H1 (cell line): ENCODE results near the gene CTRL. TPM values are rescaled to one million over a fixed set of nuclear protein-coding genes. Genes with fewer than 3 reads are reported as not detected.

Source experiments
- CTCF ChIA-PET: fragments of 300-600 bp; sonication (Branson Sonifier 250); formaldehyde crosslinking; loops from one replicate; lab custom pipeline; 2021; ENCODE audit not compliant: partially characterized antibody; lab: Charles Lee
- POLR2A ChIA-PET: fragments of 300-600 bp; sonication (Branson Sonifier 250); formaldehyde crosslinking; loops from one replicate; lab custom pipeline; 2021; ENCODE audit warnings: inconsistent platforms; ENCODE audit not compliant: partially characterized antibody; lab: Charles Lee
- DNase-seq, 2 experiments: peaks; one replicate each; pipeline versions ENCODE4 v3.0.0 to v3.0.0-alpha.2; 2010 to 2022; ENCODE audit warnings: low spot score in 2 of 2, low read depth in 1 of 2, mixed read lengths in 1 of 2
- FAIRE-seq: peaks from 2 replicates; lab custom pipeline; 2011; peaks lifted over from hg19 to GRCh38; lab: Jason Lieb, UNC
- H2AFZ ChIP-seq: 2 replicates; pipeline ENCODE4 v1.8.1; 2012; ENCODE audit warnings: low read length, inconsistent platforms
- H2AK5ac ChIP-seq: 2 replicates; pipeline ENCODE4 v1.6.1; 2013; ENCODE audit warnings: low read depth, low read length
- H2BK120ac ChIP-seq: replicated peaks from 2 replicates; pipeline ENCODE3; 2013; ENCODE audit warnings: low read depth, low read length, inconsistent platforms
- H2BK12ac ChIP-seq: 2 replicates; pipeline ENCODE4 v1.6.1; 2013; ENCODE audit warnings: low read depth, low read length
- H2BK15ac ChIP-seq: 2 replicates; pipeline ENCODE4 v1.6.1; 2013; ENCODE audit warnings: low read length
- H2BK20ac ChIP-seq: 2 replicates; pipeline ENCODE4 v1.6.1; 2013; ENCODE audit warnings: low read length
- H2BK5ac ChIP-seq: 2 replicates; pipeline ENCODE4 v1.6.1; 2013; ENCODE audit warnings: low read depth, low read length
- H3K14ac ChIP-seq: 2 replicates; pipeline ENCODE4 v1.6.1; 2013; ENCODE audit warnings: inconsistent platforms; ENCODE audit not compliant: insufficient read length
- H3K18ac ChIP-seq: 2 replicates; pipeline ENCODE4 v1.6.1; 2013; ENCODE audit warnings: low read length; ENCODE audit errors: extremely low read depth
- H3K23ac ChIP-seq: 2 replicates; pipeline ENCODE4 v1.6.1; 2013; ENCODE audit warnings: inconsistent platforms; ENCODE audit not compliant: insufficient read length
- H3K23me2 ChIP-seq: 2 replicates; pipeline ENCODE4 v1.6.1; 2013; ENCODE audit warnings: low read depth, low read length
- H3K27ac ChIP-seq: 2 replicates; pipeline ENCODE4 v1.6.1; 2011; ENCODE audit warnings: low read depth, low read length, inconsistent platforms
- H3K27me3 ChIP-seq, 4 experiments: replicated peaks in 1 of 4; 1 replicate in 1 of 4; 2 replicates in 3 of 4; pipeline versions ENCODE4 v1.6.1 to v1.8.1; 2011 to 2013; ENCODE audit warnings: low read length in 3 of 4, mild to moderate bottlenecking in 3 of 4, inconsistent platforms in 2 of 4, mixed read lengths in 2 of 4, moderate library complexity in 1 of 4; ENCODE audit not compliant: control insufficient read depth in 3 of 4, insufficient read depth in 3 of 4; ENCODE audit errors: extremely low read depth in 1 of 4
- H3K36me3 ChIP-seq, 4 experiments: 2 replicates each; pipeline versions ENCODE4 v1.6.1 to v1.8.1; 2011 to 2013; ENCODE audit warnings: mild to moderate bottlenecking in 4 of 4, low read length in 3 of 4, moderate library complexity in 2 of 4, control low read depth in 1 of 4, inconsistent platforms in 1 of 4; ENCODE audit not compliant: insufficient read depth in 4 of 4, control insufficient read depth in 2 of 4
- H3K4ac ChIP-seq: replicated peaks from 2 replicates; pipeline ENCODE3; 2013; ENCODE audit warnings: low read length, low read depth, mixed read lengths, inconsistent platforms; ENCODE audit not compliant: insufficient read length
- H3K4me1 ChIP-seq, 4 experiments: replicated peaks in 1 of 4; 1 replicate in 1 of 4; 2 replicates in 3 of 4; pipeline versions ENCODE4 v1.6.1 to v1.8.1; 2011 to 2013; ENCODE audit warnings: low read length in 3 of 4, inconsistent platforms in 2 of 4, mixed read lengths in 1 of 4; ENCODE audit not compliant: insufficient read depth in 4 of 4, control insufficient read depth in 3 of 4
- H3K4me2 ChIP-seq, 2 experiments: 2 replicates each; pipeline versions ENCODE4 v1.6.1 to v1.8.1; 2011 to 2013; ENCODE audit warnings: low read depth in 2 of 2, low read length in 2 of 2, control low read depth in 1 of 2, inconsistent platforms in 1 of 2, mild to moderate bottlenecking in 1 of 2; ENCODE audit not compliant: insufficient read depth in 1 of 2
- H3K4me3 ChIP-seq, 4 experiments: fragments of 200-600, 300-600 bp in 1 of 4; sonication (generic), shearing (Covaris generic), sonication (Bioruptor Twin) in 1 of 4; 2 replicates each; pipeline versions ENCODE4 v1.5.1 to v1.8.1; 2011 to 2016; ENCODE audit warnings: low read length in 4 of 4, low read depth in 3 of 4, control low read depth in 2 of 4, inconsistent platforms in 2 of 4, mild to moderate bottlenecking in 2 of 4, mixed read lengths in 1 of 4, moderate library complexity in 1 of 4; ENCODE audit not compliant: insufficient read depth in 2 of 4; ENCODE audit errors: extremely low read depth in 1 of 4
- H3K56ac ChIP-seq: replicated peaks from 2 replicates; pipeline ENCODE3; 2013; ENCODE audit warnings: low read depth, mild to moderate bottlenecking, mixed read lengths, low read length, inconsistent platforms; ENCODE audit not compliant: insufficient read length
- H3K79me1 ChIP-seq: 2 replicates; pipeline ENCODE4 v1.6.1; 2013; ENCODE audit warnings: low read depth, low read length, control low read depth
- H3K79me2 ChIP-seq, 2 experiments: 2 replicates each; pipeline versions ENCODE4 v1.6.1 to v1.8.1; 2012 to 2013; ENCODE audit warnings: low read length in 2 of 2, mild to moderate bottlenecking in 2 of 2, inconsistent platforms in 1 of 2; ENCODE audit not compliant: insufficient read depth in 2 of 2, control insufficient read depth in 1 of 2
- H3K9ac ChIP-seq, 4 experiments: replicated peaks in 1 of 4; 1 replicate in 1 of 4; 2 replicates in 3 of 4; pipeline versions ENCODE4 v1.6.1 to v1.8.1; 2011 to 2013; ENCODE audit warnings: low read depth in 3 of 4, low read length in 3 of 4, control low read depth in 2 of 4, mild to moderate bottlenecking in 2 of 4, moderate library complexity in 2 of 4, inconsistent platforms in 1 of 4; ENCODE audit errors: extremely low read depth in 1 of 4
- H3K9me3 ChIP-seq, 2 experiments: 2 replicates each; pipeline versions ENCODE4 v1.6.1 to v1.8.1; 2012 to 2013; ENCODE audit warnings: mild to moderate bottlenecking in 2 of 2, moderate library complexity in 2 of 2, control low read depth in 1 of 2, inconsistent platforms in 1 of 2, low read depth in 1 of 2, low read length in 1 of 2, mixed read lengths in 1 of 2; ENCODE audit not compliant: insufficient read depth in 2 of 2
- H4K20me1 ChIP-seq, 2 experiments: replicated peaks in 1 of 2; 2 replicates each; pipeline versions ENCODE3 to v1.8.1; 2011 to 2013; ENCODE audit warnings: inconsistent platforms in 2 of 2, low read length in 2 of 2, mild to moderate bottlenecking in 1 of 2; ENCODE audit not compliant: insufficient read depth in 2 of 2, control insufficient read depth in 1 of 2
- H4K5ac ChIP-seq: 2 replicates; pipeline ENCODE4 v1.6.1; 2013; ENCODE audit warnings: low read length, low read depth, mixed read lengths, inconsistent platforms; ENCODE audit not compliant: insufficient read length
- H4K8ac ChIP-seq: 2 replicates; pipeline ENCODE4 v1.8.0; 2013; ENCODE audit warnings: mild to moderate bottlenecking, moderate library complexity, low read length, inconsistent platforms; ENCODE audit not compliant: insufficient read depth; ENCODE audit errors: extremely low read depth
- H4K91ac ChIP-seq: replicated peaks from 2 replicates; pipeline ENCODE3; 2013; ENCODE audit warnings: low read length, mixed read lengths, inconsistent platforms; ENCODE audit not compliant: insufficient read length
- BACH1 ChIP-seq: IDR thresholded peaks from 2 replicates; pipeline ENCODE4 v1.6.1; 2012; ENCODE audit warnings: low read length, improper control_type of control experiment
- GTF2F1 ChIP-seq: IDR thresholded peaks from 2 replicates; pipeline ENCODE4 v1.6.1; 2012; ENCODE audit warnings: low read depth, low read length, improper control_type of control experiment, borderline replicate concordance
- SP2 ChIP-seq: IDR thresholded peaks from 2 replicates; pipeline ENCODE4 v1.6.1; 2012; ENCODE audit warnings: mild to moderate bottlenecking, low read length, inconsistent platforms
- TAF1 ChIP-seq: IDR thresholded peaks from 2 replicates; pipeline ENCODE4 v1.6.1; 2011; ENCODE audit warnings: mild to moderate bottlenecking, low read depth, low read length
- TEAD4 ChIP-seq: IDR thresholded peaks from 2 replicates; pipeline ENCODE4 v1.6.1; 2012; ENCODE audit warnings: low read depth, low read length, inconsistent platforms, mixed read lengths
- WGBS, 2 experiments: shearing (Covaris generic) in 1 of 2; methylation state at CpG; one replicate each; pipeline versions ENCODE4 v1.1.6 to v1.1.7; 2013 to 2015; ENCODE audit warnings: low lambda C conversion rate in 2 of 2, mixed read lengths in 2 of 2, inconsistent platforms in 1 of 2, low coverage in 1 of 2, missing lambda C conversion rate in 1 of 2; ENCODE audit not compliant: insufficient replicate concordance in 2 of 2, insufficient coverage in 1 of 2, insufficient read length in 1 of 2; ENCODE audit errors: extremely low coverage in 1 of 2, missing lambda C conversion rate in 1 of 2; 5-methylcytosine and 5-hydroxymethylcytosine counted together
- polyA plus RNA-seq, 7 experiments: library from polyadenylated mRNA; depleted of rRNA in 3 of 7; stranded (reverse) in 5 of 7; unstranded in 2 of 7; fragments of >200 nt in 5 of 7; fragments of 200-250 nt in 2 of 7; gene quantifications; 1 replicate in 5 of 7; 2 replicates in 1 of 7; 4 replicates in 1 of 7; pipeline versions ENCODE4 v1.2.1 to v1.2.3, GENCODE V29; 2011 to 2013; ENCODE audit warnings: missing spikeins in 2 of 7, mixed read lengths in 2 of 7
- total RNA-seq: library from RNA; stranded (reverse); fragmentation: NEBNext Ultra II Directional; extraction: Animal tissue kit (Norgen Biotek cat#: 25700); gene quantifications from 2 replicates; pipeline ENCODE4 v1.2.1, GENCODE V29; 2021

Gene CTRL
- total and polyA plus RNA-seq, 2 of the 8 experiments (the other 6 are each of a cell fraction or from before 2014, with no cell fraction given): 1.7 to 4.2 TPM

DNA sequence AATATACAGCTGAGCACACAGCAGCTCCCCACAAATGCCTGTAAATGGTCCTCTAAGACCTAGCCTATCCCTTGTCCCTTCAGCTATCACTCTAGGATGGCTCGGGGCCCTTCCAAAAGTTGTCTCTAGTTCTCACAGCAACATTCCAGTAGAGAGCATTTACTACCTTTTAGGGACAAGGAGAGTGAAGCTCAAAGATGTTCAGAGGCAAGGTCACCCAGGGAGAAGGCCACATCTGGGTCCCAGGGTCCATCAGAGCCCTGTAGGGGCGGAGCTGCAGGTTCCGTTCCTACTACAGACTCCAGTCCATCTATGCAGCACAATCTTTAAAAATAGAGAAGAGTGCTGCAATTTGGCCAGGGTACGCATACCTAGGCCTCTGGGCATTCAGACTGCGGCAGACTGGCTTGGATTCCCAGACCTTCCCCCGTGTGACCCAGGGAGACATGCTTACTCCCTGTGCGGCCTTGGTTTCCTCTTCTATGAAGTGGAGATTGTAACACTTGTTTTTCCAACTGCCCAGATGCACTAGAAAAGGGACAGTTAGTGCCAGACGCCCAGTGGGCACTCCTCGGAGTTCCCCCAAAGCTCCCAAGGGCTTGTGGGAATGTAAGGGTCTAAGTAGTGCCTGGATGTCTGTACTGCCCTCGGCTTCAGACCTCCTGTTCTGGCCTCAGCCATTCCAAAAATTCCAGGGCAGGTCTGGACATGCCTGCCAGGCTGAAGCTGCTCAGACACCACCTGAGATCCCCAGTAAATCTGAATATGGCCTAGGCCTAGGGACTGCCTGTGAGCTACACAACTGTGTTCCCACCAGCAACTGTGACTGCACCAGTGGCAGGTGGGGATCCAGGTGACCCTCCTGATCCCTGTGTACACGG, 34.2 kb upstream of the CTRL start:
- peak overlapping the region; percentile 90; the same call in 1 of the 2 replicates for H2BK15ac ChIP-seq
- H3K9ac ChIP-seq: peak overlapping the region in 3 of 4 experiments; percentile 12 to 41 (median 14); a peak in 5 of 7 replicates
- DNase-seq (no peak), FAIRE-seq (no peak)
- H3K27ac ChIP-seq: peak overlapping the region; percentile 45; the same call in 1 of the 2 replicates
- peaks cover 0 to 25% of the 10 kb centered on the region in 2 experiments for H4K20me1 ChIP-seq
- H3K18ac ChIP-seq: peak overlapping the region; percentile 75; the same call in 1 of the 2 replicates
- peak overlapping the region; percentile 33 for H4K5ac ChIP-seq
- TF ChIP-seq TEAD4 (0 out of 2 replicates have a peak, but pooled peaks have one; percentile 44), BACH1 (no peak), TAF1 (0 out of 2 replicates have a peak, but pooled peaks have one; percentile 4), GTF2F1 (no peak), SP2 (no peak)
- peaks cover 0 to 4% of the 10 kb centered on the region in 2 experiments; a peak in 2 of 4 replicates for H3K79me2 ChIP-seq
- POLR2A ChIA-PET: interaction anchor here (1.1 to 3.9 kb wide), 10 partner anchors 12 to 271 kb away, joined by 3 to 26 read pairs (median 6); partner anchors contain the start of genes DDX28, DUS2, LCAT and PSMB10
- H4K91ac ChIP-seq: peak overlapping the region; percentile 83
- peak overlapping the region; percentile 75 to 77 for H3K4me2 ChIP-seq
- peak overlapping the region; percentile 8 for H3K4ac ChIP-seq
- H4K8ac ChIP-seq: peak overlapping the region; percentile 6; the same call in 1 of the 2 replicates
- H3K9me3 ChIP-seq: no peaks in the 10 kb centered on the region
- peak overlapping the region; percentile 85 for H2BK12ac ChIP-seq
- peak overlapping the region; percentile 37 for H3K14ac ChIP-seq
- H2BK120ac ChIP-seq: peak overlapping the region; percentile 14
- WGBS, 2 experiments: 88% methylated on average over 10 of the region's 11 CpGs; no CpG with 5 or more reads in 1 of the 2 experiments
- no peaks in the 10 kb centered on the region for H3K27me3 ChIP-seq
- H3K4me3 ChIP-seq: peak overlapping the region in 1 of 4 experiments; percentile 67; a peak in 3 of 8 replicates
- H2BK5ac ChIP-seq: peak overlapping the region; percentile 90; the same call in 1 of the 2 replicates
- no peak overlapping the region for H3K23ac ChIP-seq
- H3K23me2 ChIP-seq: peaks cover 7% of the 10 kb centered on the region; the same call in 1 of the 2 replicates
- no peak overlapping the region for H2AFZ ChIP-seq
- peaks cover 20% of the 10 kb centered on the region; the same call in 1 of the 2 replicates for H3K79me1 ChIP-seq
- CTCF ChIA-PET: interaction anchor here (0.8 to 10.9 kb wide), 8 partner anchors 15 to 419 kb away, joined by 3 to 90 read pairs (median 4); partner anchors contain the start of genes DPEP3 and LCAT
- H2BK20ac ChIP-seq: peak overlapping the region; percentile 15; the same call in 1 of the 2 replicates
- H3K56ac ChIP-seq: no peak overlapping the region
- H3K36me3 ChIP-seq: peaks cover 4 to 14% (median 11%) of the 10 kb centered on the region in 4 experiments; a peak in 5 of 8 replicates
- H3K4me1 ChIP-seq: peaks cover 6 to 25% (median 19%) of the 10 kb centered on the region in 4 experiments
- H2AK5ac ChIP-seq: peak overlapping the region; percentile 10; the same call in 1 of the 2 replicates
